Measurements from ENCODE around the gene DAGLB. TPM values are rescaled to one million over a fixed set of nuclear protein-coding genes. Genes with fewer than 3 reads are reported as not detected.

DAGLB gene
- total RNA-seq, 2 experiments from 2014 or later = 22.0 to 22.9 TPM

DNA sequence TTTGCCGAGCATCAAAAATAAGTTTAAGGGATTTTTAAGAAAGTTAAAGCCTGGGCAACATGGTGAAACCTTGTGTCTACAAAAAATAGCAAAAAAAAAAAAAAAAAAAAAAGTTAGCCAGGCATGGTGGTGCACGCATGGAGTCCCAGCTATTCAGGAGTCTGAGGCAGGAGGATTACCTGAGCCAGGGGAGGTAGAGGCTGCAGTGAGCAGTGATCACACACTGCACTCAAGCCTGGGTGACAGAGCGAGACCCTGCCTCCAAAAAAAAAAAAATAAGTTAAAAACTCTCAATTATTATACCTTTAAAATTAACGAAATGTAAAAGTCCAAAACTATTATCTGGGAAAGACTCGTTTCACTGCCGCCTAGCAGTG, 35.0 kb upstream of the DAGLB start:
- ChIA-PET CTCF (no interaction called here), POLR2A (no interaction called here)
- peaks cover 59% of the 10 kb centered on the region for H3K4me1 Mint-ChIP-seq (ENCODE audit: low read depth)
- Histone ChIP-seq H3K36me3 (ENCODE audit: insufficient read depth, low read length) (no peaks in the 10 kb centered on the region), H3K4me1 (ENCODE audit: insufficient read depth, low read length) (peaks cover 43% of the 10 kb centered on the region), H3K27ac (ENCODE audit: low read depth in 1 of 2, low read length in 2 of 2) (peak overlapping the region in 1 of 2 donors; percentile 34), H3K4me3 (ENCODE audit: low read length) (peak overlapping the region; percentile 87), H3K9me3 (ENCODE audit: control insufficient read depth in 1 of 2, insufficient read depth in 1 of 2, low read length in 2 of 2) (no peaks in the 10 kb centered on the region), H3K27me3 (ENCODE audit: control insufficient read depth in 1 of 2, insufficient read depth in 2 of 2, low read length in 2 of 2) (no peaks in the 10 kb centered on the region)
- peaks cover 29% of the 10 kb centered on the region for H3K36me3 Mint-ChIP-seq (ENCODE audit: low read depth)
- no peaks in the 10 kb centered on the region for H3K27me3 Mint-ChIP-seq
- TF ChIP-seq, protein P1, sequence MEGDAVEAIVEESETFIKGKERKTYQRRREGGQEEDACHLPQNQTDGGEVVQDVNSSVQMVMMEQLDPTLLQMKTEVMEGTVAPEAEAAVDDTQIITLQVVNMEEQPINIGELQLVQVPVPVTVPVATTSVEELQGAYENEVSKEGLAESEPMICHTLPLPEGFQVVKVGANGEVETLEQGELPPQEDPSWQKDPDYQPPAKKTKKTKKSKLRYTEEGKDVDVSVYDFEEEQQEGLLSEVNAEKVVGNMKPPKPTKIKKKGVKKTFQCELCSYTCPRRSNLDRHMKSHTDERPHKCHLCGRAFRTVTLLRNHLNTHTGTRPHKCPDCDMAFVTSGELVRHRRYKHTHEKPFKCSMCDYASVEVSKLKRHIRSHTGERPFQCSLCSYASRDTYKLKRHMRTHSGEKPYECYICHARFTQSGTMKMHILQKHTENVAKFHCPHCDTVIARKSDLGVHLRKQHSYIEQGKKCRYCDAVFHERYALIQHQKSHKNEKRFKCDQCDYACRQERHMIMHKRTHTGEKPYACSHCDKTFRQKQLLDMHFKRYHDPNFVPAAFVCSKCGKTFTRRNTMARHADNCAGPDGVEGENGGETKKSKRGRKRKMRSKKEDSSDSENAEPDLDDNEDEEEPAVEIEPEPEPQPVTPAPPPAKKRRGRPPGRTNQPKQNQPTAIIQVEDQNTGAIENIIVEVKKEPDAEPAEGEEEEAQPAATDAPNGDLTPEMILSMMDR (IDR thresholded peaks at IDR 0.05) = no peak
- peak overlapping the region; percentile 97 for H3K27ac Mint-ChIP-seq
- intact Hi-C loops (cut with DNase I, micrococcal nuclease) = no loop called here
- peak overlapping the region; percentile 99 for H3K4me3 Mint-ChIP-seq
- DNase-seq (no peak), ATAC-seq (ENCODE audit: poor library complexity) (peak; percentile 5)
- no peaks in the 10 kb centered on the region for H3K9me3 Mint-ChIP-seq

DNA sequence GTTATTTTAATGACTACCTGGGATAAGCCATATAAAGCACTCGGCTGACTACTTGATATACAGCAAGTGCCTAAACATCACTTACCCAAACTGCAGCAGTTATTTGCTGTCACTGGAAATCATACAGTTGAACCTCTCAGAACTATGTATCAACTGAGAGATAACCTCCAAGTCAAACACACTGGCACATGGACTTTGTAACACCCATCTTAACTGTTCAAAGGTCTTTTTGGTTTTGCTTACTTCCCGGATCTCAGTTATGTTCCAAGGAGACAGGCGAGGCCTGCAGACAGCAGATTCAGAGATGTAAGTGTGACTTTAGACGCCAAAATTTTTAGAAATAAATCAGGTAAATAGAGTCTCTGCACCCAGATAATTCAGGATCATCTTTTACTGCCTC, 34.6 kb upstream of the DAGLB start:
- H3K4me3 ChIP-seq (ENCODE audit: low read length) = peak overlapping the region; percentile 87
- Mint-ChIP-seq H3K27ac (peak overlapping the region; percentile 97), H3K9me3 (no peaks in the 10 kb centered on the region), H3K36me3 (ENCODE audit: low read depth) (peaks cover 33% of the 10 kb centered on the region), H3K4me3 (peak overlapping the region; percentile 99), H3K27me3 (no peaks in the 10 kb centered on the region), H3K4me1 (ENCODE audit: low read depth) (peaks cover 63% of the 10 kb centered on the region)
- no peaks in the 10 kb centered on the region for H3K27me3 ChIP-seq (ENCODE audit: control insufficient read depth in 1 of 2, insufficient read depth in 2 of 2, low read length in 2 of 2)
- ChIA-PET CTCF (no interaction called here), POLR2A (no interaction called here)
- DNase-seq = no peak
- TF ChIP-seq, protein P1 (IDR thresholded peaks at IDR 0.05) = no peak
- intact Hi-C loops (cut with DNase I, micrococcal nuclease) = no loop called here
- H3K9me3 ChIP-seq (ENCODE audit: control insufficient read depth in 1 of 2, insufficient read depth in 1 of 2, low read length in 2 of 2) = no peaks in the 10 kb centered on the region
- H3K27ac ChIP-seq (ENCODE audit: low read depth in 1 of 2, low read length in 2 of 2) = no peak overlapping the region
- no peaks in the 10 kb centered on the region for H3K36me3 ChIP-seq (ENCODE audit: insufficient read depth, low read length)
- H3K4me1 ChIP-seq (ENCODE audit: insufficient read depth, low read length) = peaks cover 43% of the 10 kb centered on the region
- ATAC-seq (ENCODE audit: poor library complexity) = no peak

DNA sequence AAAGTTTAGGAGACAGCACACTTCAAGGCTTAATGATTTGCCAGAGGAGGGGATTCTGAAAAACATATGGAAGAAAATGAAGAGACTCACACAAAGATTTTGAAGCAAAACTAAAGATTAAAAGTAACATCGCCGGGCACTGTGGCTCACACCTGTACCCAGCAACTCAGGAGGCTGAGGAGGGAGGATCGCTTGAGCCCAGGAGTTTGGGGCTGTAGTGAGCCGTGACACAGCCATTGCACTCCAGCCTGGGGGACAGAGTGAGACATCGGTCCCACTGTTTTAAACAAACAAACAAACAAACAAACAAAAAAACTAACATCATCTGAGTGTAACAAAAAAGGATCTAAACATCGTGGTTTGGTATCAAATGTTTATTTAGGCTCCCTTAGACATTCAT, 33.7 kb upstream of the DAGLB start:
- TF ChIP-seq, protein P1 (IDR thresholded peaks at IDR 0.05) = no peak
- ATAC-seq (ENCODE audit: poor library complexity) (no peak), DNase-seq (no peak)
- peaks cover 42% of the 10 kb centered on the region for H3K36me3 Mint-ChIP-seq (ENCODE audit: low read depth)
- Histone ChIP-seq H3K4me1 (ENCODE audit: insufficient read depth, low read length) (peaks cover 50% of the 10 kb centered on the region), H3K27me3 (ENCODE audit: control insufficient read depth in 1 of 2, insufficient read depth in 2 of 2, low read length in 2 of 2) (no peaks in the 10 kb centered on the region), H3K4me3 (ENCODE audit: low read length) (no peak overlapping the region), H3K9me3 (ENCODE audit: control insufficient read depth in 1 of 2, insufficient read depth in 1 of 2, low read length in 2 of 2) (no peaks in the 10 kb centered on the region), H3K36me3 (ENCODE audit: insufficient read depth, low read length) (peaks cover under 1% of the 10 kb centered on the region), H3K27ac (ENCODE audit: low read depth in 1 of 2, low read length in 2 of 2) (no peak overlapping the region)
- peak overlapping the region; percentile 77 for H3K4me3 Mint-ChIP-seq
- no peaks in the 10 kb centered on the region for H3K27me3 Mint-ChIP-seq
- H3K4me1 Mint-ChIP-seq (ENCODE audit: low read depth) = peaks cover 72% of the 10 kb centered on the region
- no peaks in the 10 kb centered on the region for H3K9me3 Mint-ChIP-seq
- H3K27ac Mint-ChIP-seq = no peak overlapping the region
- ChIA-PET POLR2A (no interaction called here), CTCF (no interaction called here)
- intact Hi-C loops (cut with DNase I, micrococcal nuclease) = loop anchor here in 1 of 2 experiments (2.0 kb wide), 2 partner anchors 29 to 37 kb away; no protein-coding TSS in a partner anchor
